Heart left ventricle (tissue), 16 donors: ENCODE data around the gene ADAMTSL1. TPM values are rescaled to one million over a fixed set of nuclear protein-coding genes. Genes with fewer than 3 reads are reported as not detected.

ENCODE experiments used
- ATAC-seq, 4 donors: fragments of 200-7000 bp; cut with Tn5 transposase; one replicate each; pipeline ENCODE4 v1.9.1; 2020 to 2022; ENCODE audit warnings: moderate library complexity in 4 of 4, mild to moderate bottlenecking in 3 of 4, moderate number of reproducible peaks in 1 of 4
- DNase-seq, 5 donors: peaks; one replicate each; pipeline ENCODE4 v3.0.0-alpha.2; 2020
- H3K27ac ChIP-seq, 12 donors: fragments of 200-600 bp; sonication (generic) in 4 of 12; one replicate each; pipeline versions ENCODE4 v1.5.0 to v1.8.0; 2016 to 2022; ENCODE audit warnings: mild to moderate bottlenecking in 2 of 12
- H3K27me3 ChIP-seq, 9 donors: fragments of 200-600 bp; sonication (generic) in 2 of 9; one replicate each; pipeline versions ENCODE4 v1.5.1 to v1.8.0; 2016 to 2022; ENCODE audit warnings: mild to moderate bottlenecking in 3 of 9
- H3K36me3 ChIP-seq, 9 donors: fragments of 200-600 bp; sonication (generic) in 2 of 9; one replicate each; pipeline versions ENCODE4 v1.5.0 to v1.8.0; 2018 to 2022; ENCODE audit warnings: mild to moderate bottlenecking in 2 of 9
- H3K4me1 ChIP-seq, 12 donors: fragments of 200-600 bp; sonication (generic) in 4 of 12; one replicate each; pipeline versions ENCODE4 v1.5.0 to v1.8.0; 2016 to 2022; ENCODE audit warnings: mild to moderate bottlenecking in 3 of 12
- H3K4me3 ChIP-seq, 12 donors: fragments of 200-600 bp; sonication (generic) in 4 of 12; one replicate each; pipeline versions ENCODE4 v1.5.0 to v1.8.0; 2017 to 2022; ENCODE audit warnings: mild to moderate bottlenecking in 9 of 12, moderate library complexity in 4 of 12
- H3K9me3 ChIP-seq, 12 donors: fragments of 200-600 bp; sonication (generic) in 4 of 12; one replicate each; pipeline versions ENCODE4 v1.5.0 to v1.8.0; 2016 to 2022; ENCODE audit warnings: mild to moderate bottlenecking in 1 of 12
- CTCF ChIP-seq, 12 donors: fragments of 200-600 bp; sonication (generic) in 4 of 12; IDR thresholded peaks; one replicate each; pipeline versions ENCODE4 v1.5.0 to v1.8.0; 2018 to 2022; ENCODE audit warnings: antibody characterized with exemption in 12 of 12, mild to moderate bottlenecking in 5 of 12
- POLR2A ChIP-seq, 2 donors: fragments of 450-650 bp; IDR thresholded peaks; one replicate each; pipeline ENCODE4 v1.6.1; 2017; ENCODE audit warnings: antibody characterized with exemption in 2 of 2, mild to moderate bottlenecking in 2 of 2, moderate library complexity in 2 of 2
- WGBS, 4 donors: extraction: QIAGEN DNeasy Blood & Tissue Kit in 2 of 4; methylation state at CpG; one replicate each; pipeline versions ENCODE4 v1.1.5 to v1.1.7; 2013 to 2018; 5-methylcytosine and 5-hydroxymethylcytosine counted together
- intact Hi-C, 10 donors: fragments of 100-400 bp; cut with DNase I; formaldehyde crosslinking; loops; one replicate each; pipeline versions ENCODE4 v1.11.1 to v1.14.2; 2022
- polyA plus RNA-seq, 2 donors: library from polyadenylated mRNA; stranded (reverse); fragments of 200-250 nt; gene quantifications; one replicate each; pipeline ENCODE4 v1.2.3, GENCODE V29; 2013
- total RNA-seq, 9 donors: library from RNA; depleted of rRNA in 2 of 9; stranded (reverse); fragments of >200 nt in 2 of 9; fragmentation: NEBNext Ultra II Directional in 3 of 9; extraction: Animal tissue kit (Norgen Biotek cat#: 25700) in 3 of 9; gene quantifications; one replicate each; pipeline versions ENCODE4 v1.1.0 to v1.2.4, GENCODE V29; 2016 to 2023
- donor health status: ischemic (EF 13 %, LVEDD 7.1; RV severe dilation, severe dysfunction).
- donor health status: healthy with polysubstance abuse.
- donor health status: DM: no; HTN: yes; CAD: no.
- donor health status: DM: no; HTN: no; CAD: no.
- donor health status: ischemic (EF 25% LVEDD 6.9; RV normal size, moderate dysfunction).
- donor health status: ischemic (EF 25% LVEDD 5.7; RV mildly dilated, moderate dysfunction).
- donor health status: healthy.
- donor health status: DM: yes; HTN: yes; CAD: no.
- donor health status: ischemic (EF 35%, LVEDD 5.7; RV mildly dilated, moderate dysfunction).
- donor health status: nonischemic (EF 11% LVEDD 7.7; RV severe dilation, severe dysfunction).
- donor health status: DM: yes; HTN: yes; CAD: no.
- donor health status: PGD.
- donor health status: ischemic (EF 29% LVEDD 5.4; RV normal size, mild dysfunction).
- donor health status: nonischemic (EF 23%, LVEDD 6.1; RV moderate dilation, normal function).

ADAMTSL1 gene
- total and polyA plus RNA-seq, 11 donors = 0.46 to 4.7 (median 1.1) TPM

GRCh38 chr9:18857334-18857733 lies 383.4 kb downstream of the ADAMTSL1 start:
- WGBS, 4 donors = 69 to 80% (median 73%) methylated on average over 4 of the region's 4 CpGs
- no peaks in the 10 kb centered on the region for H3K9me3 ChIP-seq
- ATAC-seq (no peak), DNase-seq (no peak)
- no peaks in the 10 kb centered on the region for H3K27me3 ChIP-seq
- H3K27ac ChIP-seq = no peak overlapping the region
- H3K36me3 ChIP-seq = no peaks in the 10 kb centered on the region
- intact Hi-C loops = no loop called here
- TF ChIP-seq CTCF (IDR thresholded peaks at IDR 0.05) (no peak), POLR2A (IDR thresholded peaks at IDR 0.05) (no peak)
- H3K4me1 ChIP-seq = peaks cover 0 to 29% (median 14%) of the 10 kb centered on the region in 12 donors
- no peak overlapping the region for H3K4me3 ChIP-seq

GRCh38 chr9:18857769-18858168 lies 383.8 kb downstream of the ADAMTSL1 start:
- Histone ChIP-seq H3K27me3 (no peaks in the 10 kb centered on the region), H3K27ac (no peak overlapping the region), H3K4me1 (peaks cover 0 to 33% (median 15%) of the 10 kb centered on the region in 12 donors), H3K9me3 (no peaks in the 10 kb centered on the region), H3K36me3 (no peaks in the 10 kb centered on the region), H3K4me3 (no peak overlapping the region)
- WGBS, 4 donors = 41 to 56% (median 51%) methylated on average over 1 of the region's 1 CpG
- no peak for DNase-seq
- TF ChIP-seq CTCF (IDR thresholded peaks at IDR 0.05) (no peak), POLR2A (IDR thresholded peaks at IDR 0.05) (no peak)
- intact Hi-C loops = no loop called here
- ATAC-seq = no peak

GRCh38 chr9:18861609-18862544 lies 387.9 kb downstream of the ADAMTSL1 start:
- Histone ChIP-seq H3K4me1 (peaks cover 0 to 26% (median 14%) of the 10 kb centered on the region in 12 donors), H3K27ac (peak overlapping the region in 6 of 12 donors; percentile 7 to 62 (median 30)), H3K4me3 (peak overlapping the region in 2 of 12 donors; percentile 0), H3K36me3 (no peaks in the 10 kb centered on the region), H3K9me3 (no peaks in the 10 kb centered on the region), H3K27me3 (no peaks in the 10 kb centered on the region)
- ATAC-seq (peak; percentile 72 to 92 (median 87)), DNase-seq (peak in 4 of 5 donors; percentile 41 to 58 (median 49))
- 30 to 45% (median 38%) methylated on average over 14 of the region's 14 CpGs for WGBS, 4 donors
- intact Hi-C loops = loop anchor here in 4 of 10 donors (5.0 to 10.0 kb wide), 6 partner anchors 57 to 607 kb away; no protein-coding TSS in a partner anchor
- no peak for TF ChIP-seq POLR2A (IDR thresholded peaks at IDR 0.05)
- peak in 6 of 12 donors; percentile 8 to 50 (median 20) for TF ChIP-seq CTCF (IDR thresholded peaks at IDR 0.05)

DNA sequence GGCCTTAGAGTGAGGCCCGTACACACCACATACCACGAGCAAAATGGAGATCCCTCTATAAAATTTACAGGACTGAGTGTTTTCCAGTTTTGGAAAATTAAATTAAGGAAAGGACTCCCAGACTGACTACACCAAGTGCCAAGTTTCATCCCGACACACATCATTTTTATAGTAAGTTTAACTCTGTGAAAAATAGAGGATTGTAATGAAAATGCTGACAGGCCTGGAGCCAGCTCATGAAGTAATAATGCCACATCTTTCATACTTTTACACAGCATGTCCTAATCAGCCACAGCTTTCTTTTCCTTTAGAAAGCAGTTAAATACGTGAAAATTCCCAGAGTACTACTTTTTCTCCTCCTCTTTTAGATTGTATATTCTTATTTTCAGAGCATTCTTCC lies 389.8 kb downstream of the ADAMTSL1 start:
- H3K36me3 ChIP-seq = no peaks in the 10 kb centered on the region
- intact Hi-C loops = loop anchor here in 4 of 10 donors (5.0 to 10.0 kb wide), 6 partner anchors 59 to 609 kb away; no protein-coding TSS in a partner anchor
- H3K4me3 ChIP-seq = no peak overlapping the region
- 90 to 97% (median 92%) methylated on average over 4 of the region's 4 CpGs for WGBS, 4 donors
- peaks cover 0 to 26% (median 14%) of the 10 kb centered on the region in 12 donors for H3K4me1 ChIP-seq
- peaks cover 0 to 5% (median 0%) of the 10 kb centered on the region in 12 donors for H3K9me3 ChIP-seq
- no peak for TF ChIP-seq CTCF (IDR thresholded peaks at IDR 0.05)
- no peak for TF ChIP-seq POLR2A (IDR thresholded peaks at IDR 0.05)
- ATAC-seq = no peak
- H3K27ac ChIP-seq = no peak overlapping the region
- no peak for DNase-seq
- no peaks in the 10 kb centered on the region for H3K27me3 ChIP-seq
